Panc1 (cell line): ENCODE data around the gene PHF2. TPM values are rescaled to one million over a fixed set of nuclear protein-coding genes. Genes with fewer than 3 reads are reported as not detected.

Experiments used
- ATAC-seq: fragments of 200-7000 bp; cut with Tn5 transposase; 2 replicates; pipeline ENCODE4 v1.9.1; 2020; ENCODE audit warnings: mild to moderate bottlenecking, moderate library complexity
- BruUV-seq: library from RNA; stranded (reverse); fragments of 400-500 nt; replicated peaks from 2 replicates; lab custom pipeline; 2021; lab: Mats Ljungman, UMichigan
- CTCF ChIA-PET: fragments of 300-600 bp; sonication (Branson Sonifier 250); formaldehyde crosslinking; loops from one replicate; lab custom pipeline; 2022; ENCODE audit warnings: antibody characterized with exemption; lab: Charles Lee
- POLR2A ChIA-PET: fragments of 300-600 bp; sonication (Branson Sonifier 250); formaldehyde crosslinking; loops from one replicate; lab custom pipeline; 2022; ENCODE audit warnings: antibody characterized with exemption; lab: Charles Lee
- DNase-seq: peaks from one replicate; pipeline ENCODE4 v3.0.0-alpha.2; 2010; ENCODE audit warnings: low read depth, low spot score
- H3K27ac ChIP-seq: 2 replicates; pipeline ENCODE4 v1.5.1; 2011; ENCODE audit warnings: mild to moderate bottlenecking, low read length, inconsistent platforms
- H3K27me3 ChIP-seq: fragments of 200-500 bp; sonication (Bioruptor generic); 2 replicates; pipeline ENCODE4 v1.6.0; 2014; ENCODE audit warnings: low read length, inconsistent platforms; ENCODE audit not compliant: control insufficient read depth, insufficient read depth
- H3K36me3 ChIP-seq: fragments of 200-500 bp; sonication (Bioruptor generic); 2 replicates; pipeline ENCODE4 v1.5.1; 2014; ENCODE audit warnings: inconsistent platforms, mild to moderate bottlenecking, low read length, moderate library complexity; ENCODE audit not compliant: control insufficient read depth, insufficient read depth
- H3K4me1 ChIP-seq: 2 replicates; pipeline ENCODE4 v1.5.1; 2011; ENCODE audit warnings: inconsistent platforms, mild to moderate bottlenecking, low read length, moderate library complexity; ENCODE audit not compliant: control insufficient read depth, insufficient read depth
- H3K4me3 ChIP-seq, 2 experiments: 2 replicates each; pipeline ENCODE4 v1.5.1; 2011 to 2012; ENCODE audit warnings: low read depth in 2 of 2, low read length in 2 of 2, mild to moderate bottlenecking in 2 of 2, inconsistent platforms in 1 of 2, moderate library complexity in 1 of 2
- H3K9me3 ChIP-seq: fragments of 200-500 bp; sonication (Bioruptor generic); 2 replicates; pipeline ENCODE4 v1.5.1; 2014; ENCODE audit warnings: low read depth, mild to moderate bottlenecking, inconsistent platforms, low read length, moderate library complexity; ENCODE audit not compliant: control insufficient read depth, insufficient read depth
- CTCF ChIP-seq: fragments of 450-650 bp; IDR thresholded peaks from 2 replicates; pipeline ENCODE4 v1.5.1; 2017; ENCODE audit warnings: mild to moderate bottlenecking
- POLR2AphosphoS5 ChIP-seq: IDR thresholded peaks from 2 replicates; pipeline ENCODE4 v1.6.1; 2012; ENCODE audit warnings: mild to moderate bottlenecking, low read depth, low read length, moderate library complexity
- SIN3A ChIP-seq: IDR thresholded peaks from 2 replicates; pipeline ENCODE4 v1.6.1; 2012; ENCODE audit warnings: low read depth, mild to moderate bottlenecking, low read length, moderate library complexity, borderline replicate concordance; ENCODE audit not compliant: insufficient read depth
- TCF7L2 ChIP-seq: IDR thresholded peaks from 2 replicates; pipeline ENCODE4 v1.6.1; 2011; ENCODE audit warnings: mild to moderate bottlenecking, low read depth, low read length, inconsistent platforms
- in situ Hi-C: cut with HindIII; loops from 2 replicates; pipeline ENCODE4 v1.10.0; 2016; ENCODE audit warnings: low sequenced_read_pairs, low pct_unique_long_range_greater_than_20kb
- intact Hi-C: fragments of 100-400 bp; cut with micrococcal nuclease; formaldehyde crosslinking; loops from one replicate; pipeline ENCODE4 v1.10.0; 2022; ENCODE audit not compliant: unreplicated experiment
- total RNA-seq: library from RNA; stranded (reverse); gene quantifications from one replicate; pipeline ENCODE4 v1.2.1, GENCODE V29; 2021; ENCODE audit not compliant: unreplicated experiment
- TF ChIP-seq, protein P1 (sequence below), 2 experiments: IDR thresholded peaks; 2 replicates each; pipeline ENCODE4 v1.6.1; 2011 to 2012; ENCODE audit warnings: low read depth in 2 of 2, control low read depth in 1 of 2, low read length in 1 of 2, mild to moderate bottlenecking in 1 of 2, moderate library complexity in 1 of 2; ENCODE audit not compliant: insufficient read depth in 1 of 2

PHF2 gene
- total RNA-seq, 1 experiment from 2014 or later, result 16.6 TPM

GRCh38 chr9:93659044-93659836, 82.9 kb downstream of the PHF2 start:
- Histone ChIP-seq H3K9me3 (no peaks in the 10 kb centered on the region), H3K27me3 (no peaks in the 10 kb centered on the region), H3K36me3 (no peaks in the 10 kb centered on the region), H3K27ac (no peak overlapping the region), H3K4me1 (no peaks in the 10 kb centered on the region), H3K4me3 (no peak overlapping the region)
- TF ChIP-seq SIN3A, result no peak
- no peak for TF ChIP-seq TCF7L2
- no peak for TF ChIP-seq CTCF
- TF ChIP-seq, protein P1, sequence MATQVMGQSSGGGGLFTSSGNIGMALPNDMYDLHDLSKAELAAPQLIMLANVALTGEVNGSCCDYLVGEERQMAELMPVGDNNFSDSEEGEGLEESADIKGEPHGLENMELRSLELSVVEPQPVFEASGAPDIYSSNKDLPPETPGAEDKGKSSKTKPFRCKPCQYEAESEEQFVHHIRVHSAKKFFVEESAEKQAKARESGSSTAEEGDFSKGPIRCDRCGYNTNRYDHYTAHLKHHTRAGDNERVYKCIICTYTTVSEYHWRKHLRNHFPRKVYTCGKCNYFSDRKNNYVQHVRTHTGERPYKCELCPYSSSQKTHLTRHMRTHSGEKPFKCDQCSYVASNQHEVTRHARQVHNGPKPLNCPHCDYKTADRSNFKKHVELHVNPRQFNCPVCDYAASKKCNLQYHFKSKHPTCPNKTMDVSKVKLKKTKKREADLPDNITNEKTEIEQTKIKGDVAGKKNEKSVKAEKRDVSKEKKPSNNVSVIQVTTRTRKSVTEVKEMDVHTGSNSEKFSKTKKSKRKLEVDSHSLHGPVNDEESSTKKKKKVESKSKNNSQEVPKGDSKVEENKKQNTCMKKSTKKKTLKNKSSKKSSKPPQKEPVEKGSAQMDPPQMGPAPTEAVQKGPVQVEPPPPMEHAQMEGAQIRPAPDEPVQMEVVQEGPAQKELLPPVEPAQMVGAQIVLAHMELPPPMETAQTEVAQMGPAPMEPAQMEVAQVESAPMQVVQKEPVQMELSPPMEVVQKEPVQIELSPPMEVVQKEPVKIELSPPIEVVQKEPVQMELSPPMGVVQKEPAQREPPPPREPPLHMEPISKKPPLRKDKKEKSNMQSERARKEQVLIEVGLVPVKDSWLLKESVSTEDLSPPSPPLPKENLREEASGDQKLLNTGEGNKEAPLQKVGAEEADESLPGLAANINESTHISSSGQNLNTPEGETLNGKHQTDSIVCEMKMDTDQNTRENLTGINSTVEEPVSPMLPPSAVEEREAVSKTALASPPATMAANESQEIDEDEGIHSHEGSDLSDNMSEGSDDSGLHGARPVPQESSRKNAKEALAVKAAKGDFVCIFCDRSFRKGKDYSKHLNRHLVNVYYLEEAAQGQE (IDR thresholded peaks at IDR 0.05; ENCODE audit: insufficient read depth in 1 of 2, low read depth in 2 of 2, low read length in 1 of 2), result no peak
- TF ChIP-seq POLR2AphosphoS5, result no peak
- in situ Hi-C loops (no loop called here), intact Hi-C loops (no loop called here)
- ChIA-PET CTCF (no interaction called here), POLR2A (no interaction called here)
- no TSS peak for BruUV-seq
- ATAC-seq (no peak), DNase-seq (no peak)

- Histone ChIP-seq H3K4me1 (no peaks in the 10 kb centered on the region), H3K4me3 (no peak overlapping the region), H3K9me3 (no peaks in the 10 kb centered on the region), H3K27me3 (no peaks in the 10 kb centered on the region), H3K27ac (no peak overlapping the region), H3K36me3 (no peaks in the 10 kb centered on the region)
- ChIA-PET CTCF (no interaction called here), POLR2A (no interaction called here)
- DNase-seq, result no peak
- no peak for ATAC-seq
- in situ Hi-C loops, result no loop called here
- TF ChIP-seq CTCF, result no peak
- TF ChIP-seq SIN3A, result no peak
- TF ChIP-seq TCF7L2, result no peak
- TF ChIP-seq POLR2AphosphoS5, result no peak
- intact Hi-C loops, result no loop called here
- BruUV-seq, result no TSS peak
Measured at GRCh38 chr9:93659837-93660177, 83.4 kb downstream of the PHF2 start.
